K562 (cell line): ENCODE measurements around the gene PTPRM. TPM values are rescaled to one million over a fixed set of nuclear protein-coding genes. Genes with fewer than 3 reads are reported as not detected.

Experiments used
- ATAC-seq: fragments of 200-7000 bp; cut with Tn5 transposase; 3 replicates; pipeline ENCODE4 v1.9.1; 2020; ENCODE audit warnings: moderate library complexity
- BruUV-seq: library from RNA; stranded (reverse); fragments of 400-500 nt; replicated peaks from 2 replicates; lab custom pipeline; 2021; lab: Mats Ljungman, UMichigan
- CTCF ChIA-PET: fragments of 300-600 bp; formaldehyde crosslinking; extraction: SDS; loops from one replicate; lab custom pipeline; 2021; ENCODE audit warnings: low intra/inter-chr PET ratio; lab: Yijun Ruan, JAX
- POLR2A ChIA-PET: fragments of 300-600, 350-650 bp; sonication (Branson Sonifier 250); formaldehyde crosslinking; extraction: SDS; loops from one replicate; lab custom pipeline; 2021; ENCODE audit warnings: antibody characterized with exemption, inconsistent platforms; lab: Yijun Ruan, JAX
- DNase-seq, 4 experiments: peaks; one replicate each; pipeline versions ENCODE4 v3.0.0 to v3.0.0-alpha.2; 2011 to 2018; ENCODE audit warnings: low spot score in 3 of 4, mixed read lengths in 3 of 4; ENCODE audit errors: extremely low read depth in 1 of 4
- FAIRE-seq: peaks from 2 replicates; lab custom pipeline; 2011; peaks lifted over from hg19 to GRCh38; lab: Jason Lieb, UNC
- H2AFZ ChIP-seq: 2 replicates; pipeline ENCODE4 v1.6.0; 2011; ENCODE audit warnings: low read depth, low read length, control low read depth, inconsistent platforms
- H3K27ac ChIP-seq: fragments of 200-600 bp; 3 replicates; pipeline ENCODE4 v1.8.0; 2011; ENCODE audit warnings: low read depth, mild to moderate bottlenecking, control low read depth, inconsistent platforms, low read length, moderate library complexity, mixed read lengths; ENCODE audit errors: extremely low read depth
- H3K27me3 ChIP-seq, 2 experiments: fragments of 300-600 bp in 1 of 2; 2 replicates in 1 of 2; 3 replicates in 1 of 2; pipeline versions ENCODE4 v1.6.0 to v1.8.0; 2011; ENCODE audit warnings: inconsistent platforms in 2 of 2, low read length in 2 of 2, mild to moderate bottlenecking in 1 of 2, mixed read lengths in 1 of 2, moderate library complexity in 1 of 2; ENCODE audit not compliant: control insufficient read depth in 2 of 2, insufficient read depth in 2 of 2
- H3K36me3 ChIP-seq: fragments of 300-600 bp; 3 replicates; pipeline ENCODE4 v1.8.0; 2011; ENCODE audit warnings: mild to moderate bottlenecking, low read length, inconsistent platforms; ENCODE audit not compliant: control insufficient read depth, insufficient read depth
- H3K4me1 ChIP-seq, 2 experiments: fragments of 200-600 bp in 1 of 2; replicated peaks in 1 of 2; 2 replicates in 1 of 2; 3 replicates in 1 of 2; pipeline versions ENCODE4 v1.5.1 to v1.8.0; 2011; ENCODE audit warnings: inconsistent platforms in 2 of 2, low read length in 2 of 2, mild to moderate bottlenecking in 1 of 2, mixed read lengths in 1 of 2, moderate library complexity in 1 of 2; ENCODE audit not compliant: control insufficient read depth in 2 of 2, insufficient read depth in 2 of 2
- H3K4me2 ChIP-seq: 2 replicates; pipeline ENCODE4 v1.6.1; 2011; ENCODE audit warnings: low read length, control low read depth, inconsistent platforms, mixed read lengths; ENCODE audit not compliant: insufficient read depth
- H3K4me3 ChIP-seq: fragments of 200-600 bp; sonication (generic), shearing (Covaris generic); 2 replicates; pipeline ENCODE4 v1.5.1; 2016; ENCODE audit warnings: control low read depth, inconsistent platforms
- H3K79me2 ChIP-seq: fragments of 200-600 bp; 3 replicates; pipeline ENCODE4 v1.8.0; 2011; ENCODE audit warnings: low read length, inconsistent platforms; ENCODE audit not compliant: control insufficient read depth, insufficient read depth
- H3K9ac ChIP-seq, 2 experiments: 2 replicates each; pipeline versions ENCODE4 v1.6.0 to v1.6.1; 2011; ENCODE audit warnings: low read depth in 2 of 2, low read length in 2 of 2, control low read depth in 1 of 2, inconsistent platforms in 1 of 2, mild to moderate bottlenecking in 1 of 2, mixed read lengths in 1 of 2; ENCODE audit not compliant: insufficient read depth in 1 of 2
- H3K9me1 ChIP-seq: one replicate; pipeline ENCODE4 v1.6.0; 2011; ENCODE audit warnings: inconsistent platforms, mild to moderate bottlenecking, low read length, moderate library complexity; ENCODE audit not compliant: control insufficient read depth, insufficient read depth
- H3K9me3 ChIP-seq: replicated peaks from 2 replicates; pipeline ENCODE4 v1.5.1; 2011; ENCODE audit warnings: low read depth, low read length, inconsistent platforms; ENCODE audit not compliant: control insufficient read depth, insufficient read depth
- H4K20me1 ChIP-seq: replicated peaks from 2 replicates; pipeline ENCODE4 v1.6.1; 2011; ENCODE audit warnings: low read length, inconsistent platforms, mixed read lengths; ENCODE audit not compliant: control insufficient read depth, insufficient read depth
- BCLAF1 ChIP-seq, 2 experiments: fragments of 450-650 bp in 1 of 2; IDR thresholded peaks; 2 replicates each; pipeline ENCODE4 v1.6.1; 2011 to 2017; ENCODE audit warnings: low read depth in 2 of 2, antibody characterized with exemption in 1 of 2, borderline replicate concordance in 1 of 2, low read length in 1 of 2, mild to moderate bottlenecking in 1 of 2, mixed read lengths in 1 of 2; ENCODE audit not compliant: control insufficient read depth in 1 of 2
- CBFA2T3 ChIP-seq: fragments of 450-650 bp; IDR thresholded peaks from 2 replicates; pipeline ENCODE4 v1.6.1; 2017
- SMAD1 ChIP-seq: fragments of 150-350 bp; IDR thresholded peaks from 2 replicates; pipeline ENCODE4 v1.6.1; 2014; ENCODE audit warnings: low read length, low read depth; ENCODE audit not compliant: partially characterized antibody
- SRSF7 ChIP-seq: fragments of 200-400 bp; formaldehyde crosslinking; optimal IDR thresholded peaks from 2 replicates; pipeline ENCODE3; 2017; ENCODE audit warnings: mild to moderate bottlenecking, low read depth, low read length
- ZHX1 ChIP-seq: fragments of 150-350 bp; conservative IDR thresholded peaks from 2 replicates; pipeline ENCODE4 v1.6.1; 2014; ENCODE audit warnings: low read length
- ZNF143 ChIP-seq: sonication (generic); formaldehyde crosslinking; IDR thresholded peaks from 2 replicates; pipeline ENCODE4 v1.9.0; 2022; ENCODE audit warnings: mild to moderate bottlenecking, missing genetic modification reagents
- ZNF280B ChIP-seq: fragments of 250-450 bp; sonication (Bioruptor Pico); IDR thresholded peaks from 2 replicates; pipeline ENCODE4 v1.5.1; 2021; ENCODE audit warnings: mild to moderate bottlenecking
- ZNF384 ChIP-seq: IDR thresholded peaks from 2 replicates; pipeline ENCODE4 v1.6.1; 2012; ENCODE audit warnings: low read depth, low read length, improper control_type of control experiment
- WGBS: fragments of 100-300 bp; shearing (Covaris generic); methylation state at CpG from one replicate; pipeline ENCODE4 v1.1.6; 2016; ENCODE audit warnings: low coverage, mixed read lengths; ENCODE audit not compliant: insufficient coverage; ENCODE audit errors: missing lambda C conversion rate; 5-methylcytosine and 5-hydroxymethylcytosine counted together
- in situ Hi-C: fragments of 300-500 bp; cut with MboI; formaldehyde crosslinking; loops from 4 replicates; pipeline ENCODE4 v1.15.0; 2018; ENCODE audit warnings: inconsistent platforms, mixed read lengths
- intact Hi-C: fragments of 100-400 bp; cut with micrococcal nuclease; formaldehyde crosslinking; loops from 2 replicates; pipeline ENCODE4 v1.14.2; 2022
- polyA plus RNA-seq, 8 experiments: library from polyadenylated mRNA; depleted of rRNA in 4 of 8; stranded (reverse) in 5 of 8; unstranded in 3 of 8; fragments of >200 nt; fragmentation: Nextera tagmentation in 2 of 8; fragmentation: Illumina TruSeq in 1 of 8; extraction: Ambion mirVana in 2 of 8; extraction: Trizol in 1 of 8; gene quantifications; 2 replicates each; pipeline versions ENCODE4 v1.2.1 to v1.2.3, GENCODE V29; 2011 to 2014; ENCODE audit warnings: inconsistent platforms in 1 of 8, missing spikeins in 1 of 8
- total RNA-seq, 7 experiments: library from RNA; depleted of rRNA in 6 of 7; stranded (reverse); fragments of >200 nt in 6 of 7; fragmentation: Illumina TruSeq in 2 of 7; extraction: Trizol in 2 of 7; gene quantifications; 2 replicates each; pipeline versions ENCODE4 v1.2.1 to v1.2.3, GENCODE V29; 2011 to 2021; ENCODE audit warnings: low replicate concordance in 1 of 7

PTPRM gene
- total and polyA plus RNA-seq, 9 of the 15 experiments (the other 6 are each of a cell fraction or from before 2014, with no cell fraction given), result 0.03 to 0.16 (median 0.08) TPM; not detected in 3

- TF ChIP-seq ZNF280B (CRISPR knock-in tag) (no peak), CBFA2T3 (no peak), SRSF7 (no peak), ZNF143 (CRISPR knock-in tag) (no peak)
- ChIA-PET POLR2A (no interaction called here), CTCF (interaction anchor here (0.7 kb wide), 1 partner anchor 487 kb away, joined by 4 read pairs; no protein-coding TSS in a partner anchor)
- Histone ChIP-seq H3K9me3 (no peaks in the 10 kb centered on the region), H3K9me1 (no peaks in the 10 kb centered on the region), H3K4me2 (no peak overlapping the region), H3K27ac (no peak overlapping the region), H3K36me3 (no peaks in the 10 kb centered on the region), H3K4me1 (no peaks in the 10 kb centered on the region), H3K9ac (no peak overlapping the region), H3K79me2 (no peaks in the 10 kb centered on the region), H3K4me3 (no peak overlapping the region), H3K27me3 (no peaks in the 10 kb centered on the region; a peak in 1 of 5 replicates), H2AFZ (no peak overlapping the region), H4K20me1 (no peaks in the 10 kb centered on the region)
- ATAC-seq (no peak), DNase-seq (no peak), FAIRE-seq (no peak)
- WGBS, result 0% methylated on average over 2 of the region's 2 CpGs
- intact Hi-C loops (no loop called here), in situ Hi-C loops (no loop called here)
- no TSS peak for BruUV-seq
These were observed 154.4 kb downstream of the PTPRM start for GRCh38 chr18:7721532-7721931.

GRCh38 chr18:7722955-7723354 is 155.8 kb downstream of the PTPRM start:
- Histone ChIP-seq H3K4me1 (no peaks in the 10 kb centered on the region), H3K27me3 (no peaks in the 10 kb centered on the region; a peak in 1 of 5 replicates), H3K4me2 (no peak overlapping the region), H2AFZ (no peak overlapping the region), H4K20me1 (no peaks in the 10 kb centered on the region), H3K4me3 (no peak overlapping the region), H3K9ac (no peak overlapping the region), H3K36me3 (no peaks in the 10 kb centered on the region), H3K9me3 (no peaks in the 10 kb centered on the region), H3K79me2 (no peaks in the 10 kb centered on the region), H3K27ac (no peak overlapping the region), H3K9me1 (no peaks in the 10 kb centered on the region)
- no peak for ATAC-seq
- POLR2A ChIA-PET, result no interaction called here
- CTCF ChIA-PET, result no interaction called here
- in situ Hi-C loops, result no loop called here
- intact Hi-C loops, result no loop called here
- no peak for DNase-seq
- WGBS, result 2% methylated on average over 3 of the region's 3 CpGs
- no TSS peak for BruUV-seq
- FAIRE-seq, result no peak
- TF ChIP-seq ZHX1, result no peak
- no peak for TF ChIP-seq SMAD1
- no peak for TF ChIP-seq BCLAF1 (IDR thresholded peaks at IDR 0.05; ENCODE audit: borderline replicate concordance in 1 of 2, control insufficient read depth in 1 of 2, low read depth in 2 of 2, low read length in 1 of 2)
- no peak for TF ChIP-seq ZNF384
